Breast epithelium (tissue), 3 donors: ENCODE results near the gene VPS9D1.

Source experiments
- POLR2A ChIP-seq: fragments of 450-650 bp; IDR thresholded peaks from one replicate; pipeline ENCODE4 v1.6.1; 2016; ENCODE audit warnings: antibody characterized with exemption, mild to moderate bottlenecking, moderate library complexity
- POLR2AphosphoS5 ChIP-seq, 3 donors: sonication (generic); formaldehyde crosslinking; IDR thresholded peaks; one replicate each; pipeline ENCODE4 v1.6.1; 2017; ENCODE audit warnings: antibody characterized with exemption in 3 of 3
- TF ChIP-seq, protein P1 (sequence below), 3 donors: fragments of 450-650 bp; IDR thresholded peaks; one replicate each; pipeline ENCODE4 v1.5.1; 2016 to 2017; ENCODE audit warnings: antibody characterized with exemption in 3 of 3, mild to moderate bottlenecking in 3 of 3, moderate library complexity in 3 of 3

DNA sequence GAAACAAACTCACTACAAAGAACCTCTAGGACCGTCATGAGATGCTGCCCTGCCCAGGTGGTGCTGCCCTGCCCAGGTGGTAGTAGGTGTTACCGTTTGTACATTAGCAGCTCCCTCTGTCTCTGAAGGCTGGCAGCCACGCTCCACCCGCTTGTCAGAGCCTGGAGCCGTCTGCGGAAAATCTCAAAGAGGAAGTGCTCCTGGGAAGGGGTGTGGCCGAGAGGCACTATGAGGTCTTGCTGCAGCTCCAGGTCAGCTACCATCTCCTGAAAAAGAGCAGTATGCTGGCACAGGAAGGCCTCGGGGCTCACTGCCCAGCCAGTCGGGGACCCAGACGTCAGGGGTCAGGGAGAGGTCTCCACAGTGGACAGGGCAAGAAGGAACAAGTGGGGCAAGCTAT, 28.9 kb upstream of the VPS9D1 start:
- TF ChIP-seq, protein P1, sequence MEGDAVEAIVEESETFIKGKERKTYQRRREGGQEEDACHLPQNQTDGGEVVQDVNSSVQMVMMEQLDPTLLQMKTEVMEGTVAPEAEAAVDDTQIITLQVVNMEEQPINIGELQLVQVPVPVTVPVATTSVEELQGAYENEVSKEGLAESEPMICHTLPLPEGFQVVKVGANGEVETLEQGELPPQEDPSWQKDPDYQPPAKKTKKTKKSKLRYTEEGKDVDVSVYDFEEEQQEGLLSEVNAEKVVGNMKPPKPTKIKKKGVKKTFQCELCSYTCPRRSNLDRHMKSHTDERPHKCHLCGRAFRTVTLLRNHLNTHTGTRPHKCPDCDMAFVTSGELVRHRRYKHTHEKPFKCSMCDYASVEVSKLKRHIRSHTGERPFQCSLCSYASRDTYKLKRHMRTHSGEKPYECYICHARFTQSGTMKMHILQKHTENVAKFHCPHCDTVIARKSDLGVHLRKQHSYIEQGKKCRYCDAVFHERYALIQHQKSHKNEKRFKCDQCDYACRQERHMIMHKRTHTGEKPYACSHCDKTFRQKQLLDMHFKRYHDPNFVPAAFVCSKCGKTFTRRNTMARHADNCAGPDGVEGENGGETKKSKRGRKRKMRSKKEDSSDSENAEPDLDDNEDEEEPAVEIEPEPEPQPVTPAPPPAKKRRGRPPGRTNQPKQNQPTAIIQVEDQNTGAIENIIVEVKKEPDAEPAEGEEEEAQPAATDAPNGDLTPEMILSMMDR (IDR thresholded peaks at IDR 0.05): no peak
- TF ChIP-seq POLR2A: no peak
- TF ChIP-seq POLR2AphosphoS5 (IDR thresholded peaks at IDR 0.05): no peak
